ENCODE data around the gene GART. TPM values are rescaled to one million over a fixed set of nuclear protein-coding genes. Genes with fewer than 3 reads are reported as not detected.
A peak's percentile ranks its signal among the peaks of the same experiment; 100 is the strongest.
"Not testable (repeated sequence)": the region's sequence is repeated elsewhere in the genome, so short reads cannot be mapped to it uniquely, and the experiment has no call there.

Gene GART
- total and polyA plus RNA-seq, 2 experiments from 2014 or later = 54.6 to 61.8 TPM

DNA sequence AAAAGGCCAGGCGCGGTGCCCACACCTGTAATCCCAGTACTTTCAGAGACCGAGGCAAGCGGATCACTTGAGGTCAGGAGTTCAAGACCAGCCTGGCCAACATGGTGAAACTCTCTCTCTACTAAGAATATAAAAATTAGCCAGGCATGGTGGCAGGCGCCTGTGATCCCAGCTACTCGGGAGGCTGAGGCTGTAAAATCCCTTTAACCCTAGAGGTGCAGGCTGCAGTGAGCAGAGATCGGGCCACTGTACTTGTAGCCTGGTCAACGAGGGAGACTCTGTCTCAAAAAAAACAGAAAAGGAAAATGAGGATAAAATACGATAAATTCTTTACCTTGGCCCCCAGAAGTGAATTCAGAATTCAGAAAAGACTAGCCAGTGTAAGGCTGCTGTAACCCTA is 63.7 kb downstream of the GART start:
- Histone ChIP-seq H3K4me1 (ENCODE audit: insufficient read depth) (no peaks in the 10 kb centered on the region), H3K27me3 (replicated peaks; ENCODE audit: insufficient read depth) (no peaks in the 10 kb centered on the region), H3K36me3 (ENCODE audit: low read depth) (no peaks in the 10 kb centered on the region), H3K79me2 (ENCODE audit: insufficient read depth) (peaks cover 54% of the 10 kb centered on the region), H3K4me2 (ENCODE audit: unreplicated experiment) (peak overlapping the region; percentile 85), H4K20me1 (ENCODE audit: insufficient read depth) (no peaks in the 10 kb centered on the region), H2AFZ (peak overlapping the region; percentile 82), H3K9me2 (ENCODE audit: insufficient read depth) (no peaks in the 10 kb centered on the region), H3K9me3 (ENCODE audit: low read depth) (no peaks in the 10 kb centered on the region), H3K4me3 (peak overlapping the region; percentile 90), H3F3A (ENCODE audit: insufficient read depth) (0 out of 2 replicates have a peak, but pooled peaks cover 4% of the 10 kb centered on the region), H3K9ac (peak overlapping the region; percentile 95), H3K27ac (peak overlapping the region; percentile 95)
- WGBS, 2 experiments (ENCODE audit: low coverage in 1 of 2, low lambda C conversion rate in 2 of 2, missing lambda C conversion rate in 2 of 2) = 51 to 57% methylated on average over 9 of the region's 9 CpGs
- TF ChIP-seq EZH2phosphoT487 (IDR thresholded peaks at IDR 0.05; ENCODE audit: insufficient read depth, low read depth) (no peak), EZH2 (IDR thresholded peaks at IDR 0.05; ENCODE audit: insufficient read depth, poor library complexity, severe bottlenecking) (no peak)
- in situ Hi-C loops (cut with MboI) = no loop called here
- no peak for DNase-seq

DNA sequence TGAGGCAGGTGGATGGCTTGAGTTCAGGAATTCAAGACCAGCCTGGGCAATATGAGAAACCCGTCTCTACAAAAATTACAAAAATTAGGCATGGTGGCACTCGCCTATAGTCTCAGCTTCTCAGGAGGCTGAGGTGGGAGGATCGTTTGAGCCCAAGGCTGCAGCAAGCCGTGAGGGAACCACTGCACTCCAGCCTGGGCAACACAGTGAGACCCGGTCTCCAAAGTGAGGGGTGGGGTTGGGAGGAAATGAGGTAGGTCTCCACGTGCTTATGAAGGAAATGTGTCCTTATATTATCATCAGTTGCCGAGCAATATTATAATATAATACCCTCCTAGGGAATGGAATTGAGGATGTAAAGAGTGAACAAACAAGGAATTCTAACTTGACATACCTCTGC is 64.9 kb downstream of the GART start:
- Histone ChIP-seq H3K4me3 (no peak overlapping the region), H3K9me3 (ENCODE audit: low read depth) (no peaks in the 10 kb centered on the region), H3K4me1 (ENCODE audit: insufficient read depth) (no peaks in the 10 kb centered on the region), H4K20me1 (ENCODE audit: insufficient read depth) (no peaks in the 10 kb centered on the region), H3K27ac (no peak overlapping the region), H3K27me3 (replicated peaks; ENCODE audit: insufficient read depth) (no peaks in the 10 kb centered on the region), H3K79me2 (ENCODE audit: insufficient read depth) (peaks cover 66% of the 10 kb centered on the region), H2AFZ (no peak overlapping the region), H3K4me2 (ENCODE audit: unreplicated experiment) (no peak overlapping the region), H3K9me2 (ENCODE audit: insufficient read depth) (no peaks in the 10 kb centered on the region), H3F3A (ENCODE audit: insufficient read depth) (0 out of 2 replicates have a peak, but pooled peaks cover 4% of the 10 kb centered on the region), H3K36me3 (ENCODE audit: low read depth) (no peaks in the 10 kb centered on the region), H3K9ac (no peak overlapping the region)
- DNase-seq = no peak
- no peak for TF ChIP-seq EZH2phosphoT487 (IDR thresholded peaks at IDR 0.05; ENCODE audit: insufficient read depth, low read depth)
- no peak for TF ChIP-seq EZH2 (IDR thresholded peaks at IDR 0.05; ENCODE audit: insufficient read depth, poor library complexity, severe bottlenecking)
- in situ Hi-C loops (cut with MboI) = no loop called here
- 81 to 82% methylated on average over 7 of the region's 7 CpGs for WGBS, 2 experiments (ENCODE audit: low coverage in 1 of 2, low lambda C conversion rate in 2 of 2, missing lambda C conversion rate in 2 of 2)

DNA sequence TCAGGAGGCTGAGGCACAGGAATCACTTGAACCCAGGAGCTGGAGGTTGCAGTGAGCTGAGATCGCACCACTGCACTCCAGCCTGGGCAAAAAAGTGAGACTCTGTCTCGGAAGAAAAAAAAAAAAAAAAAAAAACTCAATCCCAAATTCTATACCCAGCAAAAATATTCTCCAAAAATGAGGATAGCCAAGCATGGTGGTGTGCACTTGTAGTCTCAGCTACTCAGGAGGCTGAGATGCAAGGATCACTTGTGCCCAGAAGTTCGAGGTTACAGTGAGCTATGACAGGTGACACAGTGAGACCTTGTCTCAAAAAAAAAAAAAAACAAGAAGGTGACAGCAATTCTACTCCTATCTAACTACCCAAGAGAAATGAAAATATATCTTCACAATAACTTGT is 68.6 kb downstream of the GART start:
- peaks cover 99% of the 10 kb centered on the region for H3K79me2 ChIP-seq (ENCODE audit: insufficient read depth)
- H3K4me3 ChIP-seq = no peak overlapping the region
- H3K9me2 ChIP-seq (ENCODE audit: insufficient read depth) = no peaks in the 10 kb centered on the region
- 92 to 97% methylated on average over 2 to 3 of the region's 3 CpGs for WGBS, 2 experiments (ENCODE audit: low coverage in 1 of 2, low lambda C conversion rate in 2 of 2, missing lambda C conversion rate in 2 of 2)
- H3K4me2 ChIP-seq (ENCODE audit: unreplicated experiment) = no peak overlapping the region
- no peak for DNase-seq
- no peaks in the 10 kb centered on the region for H3K4me1 ChIP-seq (ENCODE audit: insufficient read depth)
- 0 out of 2 replicates have a peak, but pooled peaks cover 2% of the 10 kb centered on the region for H3F3A ChIP-seq (ENCODE audit: insufficient read depth)
- no peak overlapping the region for H3K9ac ChIP-seq
- H3K36me3 ChIP-seq (ENCODE audit: low read depth) = no peaks in the 10 kb centered on the region
- H4K20me1 ChIP-seq (ENCODE audit: insufficient read depth) = no peaks in the 10 kb centered on the region
- TF ChIP-seq EZH2 (IDR thresholded peaks at IDR 0.05; ENCODE audit: insufficient read depth, poor library complexity, severe bottlenecking) = no peak
- TF ChIP-seq EZH2phosphoT487 (IDR thresholded peaks at IDR 0.05; ENCODE audit: insufficient read depth, low read depth) = no peak
- in situ Hi-C loops (cut with MboI) = no loop called here
- no peaks in the 10 kb centered on the region for H3K27me3 ChIP-seq (replicated peaks; ENCODE audit: insufficient read depth)
- no peaks in the 10 kb centered on the region for H3K9me3 ChIP-seq (ENCODE audit: low read depth)
- no peak overlapping the region for H2AFZ ChIP-seq
- no peak overlapping the region for H3K27ac ChIP-seq

DNA sequence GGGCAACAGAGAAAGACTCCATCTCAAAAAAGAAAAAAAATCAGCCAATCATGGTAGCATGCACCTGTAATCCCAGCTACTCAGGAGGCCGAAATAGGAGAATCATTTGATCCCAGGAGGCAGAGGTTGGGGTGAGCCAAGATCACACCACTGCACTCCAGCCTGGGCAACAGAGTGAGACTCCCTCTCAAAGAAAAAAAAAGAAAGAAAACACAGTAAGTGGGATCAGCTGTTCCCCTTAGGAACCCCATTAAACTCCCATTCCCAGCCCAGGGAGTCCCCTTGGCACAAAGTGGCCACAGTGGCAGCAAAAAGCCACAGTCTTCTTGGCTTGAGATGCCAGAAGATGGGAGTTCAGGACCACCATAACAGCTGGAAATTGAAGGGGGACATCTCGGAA is 71.2 kb downstream of the GART start:
- H3K79me2 ChIP-seq (ENCODE audit: insufficient read depth) = peaks cover 83% of the 10 kb centered on the region
- no peaks in the 10 kb centered on the region for H4K20me1 ChIP-seq (ENCODE audit: insufficient read depth)

DNA sequence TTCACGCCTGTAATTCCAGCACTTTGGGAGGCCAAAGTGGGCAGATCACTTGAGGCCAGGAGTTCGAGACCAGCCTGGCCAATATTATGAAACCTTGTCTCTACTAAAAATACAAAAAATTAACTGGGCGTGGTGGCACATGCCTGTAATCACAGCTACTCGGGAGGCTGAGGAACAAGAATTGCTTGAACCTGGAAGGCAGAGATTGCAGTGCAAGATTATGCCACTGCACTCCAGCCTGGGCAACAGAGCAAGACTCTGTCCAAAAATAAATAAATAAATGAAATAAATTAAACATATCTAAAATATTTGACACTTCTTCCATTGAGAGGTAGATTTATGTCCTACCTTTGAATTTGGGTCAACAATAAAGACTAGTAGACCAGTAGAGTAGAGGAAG is 72.7 kb downstream of the GART start:
- H3K27ac ChIP-seq; H3K4me2 ChIP-seq (ENCODE audit: unreplicated experiment); H3K27me3 ChIP-seq (replicated peaks; ENCODE audit: insufficient read depth); H4K20me1 ChIP-seq (ENCODE audit: insufficient read depth); H3K9me3 ChIP-seq (ENCODE audit: low read depth); H3K4me1 ChIP-seq (ENCODE audit: insufficient read depth); H2AFZ ChIP-seq; H3K36me3 ChIP-seq (ENCODE audit: low read depth); H3K9me2 ChIP-seq (ENCODE audit: insufficient read depth); H3F3A ChIP-seq (ENCODE audit: insufficient read depth); H3K4me3 ChIP-seq; DNase-seq; in situ Hi-C loops (cut with MboI); H3K9ac ChIP-seq: not testable (repeated sequence)
- 92 to 96% methylated on average over 4 of the region's 4 CpGs for whole genome bisulfite sequencing, 2 experiments (ENCODE audit: low coverage in 1 of 2, low lambda C conversion rate in 2 of 2, missing lambda C conversion rate in 2 of 2)
- H3K79me2 ChIP-seq (ENCODE audit: insufficient read depth) = peaks cover 69% of the 10 kb centered on the region

More for the DNA sequence above, 71.2 kb downstream of the GART start:
- H3F3A ChIP-seq (ENCODE audit: insufficient read depth) = no peaks in the 10 kb centered on the region
- no peak overlapping the region for H2AFZ ChIP-seq
- no peak for TF ChIP-seq EZH2 (IDR thresholded peaks at IDR 0.05; ENCODE audit: insufficient read depth, poor library complexity, severe bottlenecking)
- no peak for TF ChIP-seq EZH2phosphoT487 (IDR thresholded peaks at IDR 0.05; ENCODE audit: insufficient read depth, low read depth)
- H3K9me2 ChIP-seq (ENCODE audit: insufficient read depth) = no peaks in the 10 kb centered on the region
- H3K4me2 ChIP-seq (ENCODE audit: unreplicated experiment) = no peak overlapping the region
- no peak overlapping the region for H3K9ac ChIP-seq
- H3K4me3 ChIP-seq = no peak overlapping the region
- in situ Hi-C loops (cut with MboI) = no loop called here
- H3K4me1 ChIP-seq (ENCODE audit: insufficient read depth) = no peaks in the 10 kb centered on the region
- no peak for DNase-seq
- whole genome bisulfite sequencing, 2 experiments (ENCODE audit: low coverage in 1 of 2, low lambda C conversion rate in 2 of 2, missing lambda C conversion rate in 2 of 2) = 98% methylated on average over 2 of the region's 2 CpGs
- no peaks in the 10 kb centered on the region for H3K27me3 ChIP-seq (replicated peaks; ENCODE audit: insufficient read depth)
- H3K9me3 ChIP-seq (ENCODE audit: low read depth) = no peaks in the 10 kb centered on the region
- H3K36me3 ChIP-seq (ENCODE audit: low read depth) = peaks cover 6% of the 10 kb centered on the region; the same call in 1 of the 2 replicates
- no peak overlapping the region for H3K27ac ChIP-seq

Measured in GM23248 (cell line).